Kidney epithelial cell (primary cell): ENCODE data around the gene IZUMO1R. TPM values are rescaled to one million over a fixed set of nuclear protein-coding genes. Genes with fewer than 3 reads are reported as not detected.

Experiments used
- DNase-seq: peaks from one replicate; pipeline ENCODE4 v3.0.0-alpha.2; 2010; ENCODE audit warnings: low read depth
- H3K27me3 ChIP-seq: 2 replicates; pipeline ENCODE4 v1.6.0; 2011; ENCODE audit warnings: low read length; ENCODE audit not compliant: control insufficient read depth, insufficient read depth
- H3K36me3 ChIP-seq: 2 replicates; pipeline ENCODE4 v1.5.1; 2011; ENCODE audit warnings: low read length; ENCODE audit not compliant: control insufficient read depth, insufficient read depth
- H3K4me3 ChIP-seq: 2 replicates; pipeline ENCODE4 v1.5.1; 2011; ENCODE audit warnings: low read depth, mild to moderate bottlenecking, control low read depth, low read length
- total RNA-seq: library from RNA; depleted of rRNA; stranded (reverse); fragments of >200 nt; gene quantifications from 2 replicates; pipeline ENCODE4 v1.2.3, GENCODE V29; 2015
- TF ChIP-seq, protein P1 (sequence below): IDR thresholded peaks from 2 replicates; pipeline ENCODE4 v1.5.1; 2011; ENCODE audit warnings: mild to moderate bottlenecking, moderate library complexity, low read length, control low read depth, inconsistent platforms; ENCODE audit not compliant: insufficient read depth, poor library complexity, severe bottlenecking

Gene IZUMO1R
- total RNA-seq, 1 donor from 2014 or later: not detected

DNA sequence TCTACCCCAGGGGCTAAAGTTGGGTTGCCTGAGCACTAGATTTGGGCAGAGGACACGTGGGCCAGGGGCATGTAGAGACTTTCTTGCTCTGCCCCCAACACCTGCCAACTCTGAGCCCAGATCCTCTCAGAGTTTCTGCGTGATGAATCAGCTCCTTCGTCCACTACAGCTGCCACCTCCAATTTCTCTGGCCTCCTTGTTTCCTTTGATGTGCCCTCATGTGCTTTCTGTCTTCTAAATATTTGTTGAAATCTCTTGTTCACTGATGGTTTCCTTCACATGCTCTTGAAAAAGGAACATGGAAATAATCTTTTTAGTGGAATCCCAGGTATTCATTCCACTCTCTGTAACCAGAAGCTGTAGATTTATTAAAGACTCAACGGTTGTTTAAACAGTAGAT lies 8.0 kb downstream of the IZUMO1R start:
- DNase-seq: no peak
- H3K27me3 ChIP-seq: no peaks in the 10 kb centered on the region
- no peaks in the 10 kb centered on the region for H3K36me3 ChIP-seq
- TF ChIP-seq, protein P1, sequence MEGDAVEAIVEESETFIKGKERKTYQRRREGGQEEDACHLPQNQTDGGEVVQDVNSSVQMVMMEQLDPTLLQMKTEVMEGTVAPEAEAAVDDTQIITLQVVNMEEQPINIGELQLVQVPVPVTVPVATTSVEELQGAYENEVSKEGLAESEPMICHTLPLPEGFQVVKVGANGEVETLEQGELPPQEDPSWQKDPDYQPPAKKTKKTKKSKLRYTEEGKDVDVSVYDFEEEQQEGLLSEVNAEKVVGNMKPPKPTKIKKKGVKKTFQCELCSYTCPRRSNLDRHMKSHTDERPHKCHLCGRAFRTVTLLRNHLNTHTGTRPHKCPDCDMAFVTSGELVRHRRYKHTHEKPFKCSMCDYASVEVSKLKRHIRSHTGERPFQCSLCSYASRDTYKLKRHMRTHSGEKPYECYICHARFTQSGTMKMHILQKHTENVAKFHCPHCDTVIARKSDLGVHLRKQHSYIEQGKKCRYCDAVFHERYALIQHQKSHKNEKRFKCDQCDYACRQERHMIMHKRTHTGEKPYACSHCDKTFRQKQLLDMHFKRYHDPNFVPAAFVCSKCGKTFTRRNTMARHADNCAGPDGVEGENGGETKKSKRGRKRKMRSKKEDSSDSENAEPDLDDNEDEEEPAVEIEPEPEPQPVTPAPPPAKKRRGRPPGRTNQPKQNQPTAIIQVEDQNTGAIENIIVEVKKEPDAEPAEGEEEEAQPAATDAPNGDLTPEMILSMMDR: no peak
- no peak overlapping the region for H3K4me3 ChIP-seq

DNA sequence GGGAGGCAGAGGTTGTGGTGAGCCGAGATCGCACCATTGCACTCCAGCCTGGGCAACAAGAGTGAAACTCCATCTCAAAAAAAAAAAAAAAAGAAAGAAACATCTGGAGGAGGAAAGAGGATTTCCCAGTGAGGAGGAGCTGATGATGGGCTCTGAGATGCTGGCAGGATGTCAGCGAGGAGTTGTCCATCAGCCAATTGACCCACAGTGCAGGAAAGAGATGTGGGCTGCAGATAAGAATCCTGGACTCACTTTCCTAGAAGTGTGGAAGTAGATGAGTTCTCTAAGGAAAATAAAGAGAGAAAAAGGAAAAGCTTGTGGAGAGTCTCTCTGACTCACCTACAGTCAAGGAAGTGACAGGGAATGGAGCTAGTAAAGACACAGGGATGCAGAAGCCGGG lies 9.7 kb downstream of the IZUMO1R start:
- Histone ChIP-seq H3K36me3 (no peaks in the 10 kb centered on the region), H3K27me3 (no peaks in the 10 kb centered on the region), H3K4me3 (no peak overlapping the region)
- TF ChIP-seq, protein P1: no peak
- DNase-seq: no peak

DNA sequence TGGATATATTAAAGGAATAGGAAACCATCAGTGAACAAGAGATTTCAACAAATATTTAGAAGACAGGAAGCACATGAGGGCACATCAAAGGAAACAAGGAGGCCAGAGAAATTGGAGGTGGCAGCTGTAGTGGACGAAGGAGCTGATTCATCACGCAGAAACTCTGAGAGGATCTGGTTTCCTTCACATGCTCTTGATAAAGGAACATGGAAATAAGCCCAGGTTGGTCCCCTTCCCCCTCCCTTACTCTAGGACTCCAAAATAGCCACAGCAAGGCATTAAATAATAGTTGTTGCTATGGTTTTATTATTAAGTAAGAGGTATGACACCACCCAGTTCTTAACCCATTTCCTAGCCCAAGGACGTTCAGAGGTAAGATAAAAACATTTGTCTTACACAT lies 11.3 kb downstream of the IZUMO1R start:
- Histone ChIP-seq H3K27me3 (no peaks in the 10 kb centered on the region), H3K4me3 (no peak overlapping the region), H3K36me3 (no peaks in the 10 kb centered on the region)
- TF ChIP-seq, protein P1: no peak
- no peak for DNase-seq

DNA sequence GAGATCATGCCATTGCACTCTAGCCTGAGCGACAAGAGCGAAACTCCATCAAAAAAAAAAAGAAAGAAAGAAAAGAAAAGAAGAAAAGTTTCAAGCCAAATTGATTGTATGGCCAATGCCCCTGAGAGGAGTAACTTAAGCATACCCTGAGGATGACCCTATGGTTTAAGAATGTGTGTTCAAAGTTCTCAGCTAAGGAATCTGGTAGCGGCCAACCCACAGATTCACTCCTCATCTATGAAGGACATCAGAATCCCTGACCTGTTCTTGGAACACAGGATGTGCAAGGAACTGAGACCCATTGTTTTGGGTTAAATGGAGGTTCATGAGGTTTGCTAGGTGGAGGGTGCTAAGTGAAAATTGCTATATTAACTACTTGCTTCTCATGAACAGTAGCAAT lies 18.1 kb downstream of the IZUMO1R start:
- TF ChIP-seq, protein P1: no peak
- Histone ChIP-seq H3K27me3 (no peaks in the 10 kb centered on the region), H3K4me3 (no peak overlapping the region), H3K36me3 (no peaks in the 10 kb centered on the region)
- DNase-seq: no peak

DNA sequence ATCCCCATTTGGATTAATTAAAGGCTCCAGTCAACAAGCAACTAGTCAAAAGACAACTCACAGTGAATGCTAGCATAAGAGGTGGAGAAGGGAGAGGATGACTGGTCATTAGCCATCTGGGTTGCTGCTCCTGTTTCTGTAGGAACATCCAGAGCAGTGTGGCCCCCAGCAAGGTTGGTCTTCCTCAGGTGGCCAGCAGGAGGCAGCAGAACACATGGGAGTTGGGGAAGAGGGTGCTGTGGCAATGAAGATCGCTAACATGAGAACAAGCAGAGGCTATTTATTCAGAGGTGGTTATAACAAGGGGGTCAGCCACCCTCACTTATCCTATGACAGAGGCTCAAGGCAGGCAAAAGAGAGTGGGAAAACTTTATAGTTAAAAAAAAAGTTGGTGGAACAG lies 21.3 kb downstream of the IZUMO1R start:
- H3K4me3 ChIP-seq: no peak overlapping the region
- no peaks in the 10 kb centered on the region for H3K27me3 ChIP-seq
- no peak for DNase-seq
- no peaks in the 10 kb centered on the region for H3K36me3 ChIP-seq
- TF ChIP-seq, protein P1: peak; percentile 48

DNA sequence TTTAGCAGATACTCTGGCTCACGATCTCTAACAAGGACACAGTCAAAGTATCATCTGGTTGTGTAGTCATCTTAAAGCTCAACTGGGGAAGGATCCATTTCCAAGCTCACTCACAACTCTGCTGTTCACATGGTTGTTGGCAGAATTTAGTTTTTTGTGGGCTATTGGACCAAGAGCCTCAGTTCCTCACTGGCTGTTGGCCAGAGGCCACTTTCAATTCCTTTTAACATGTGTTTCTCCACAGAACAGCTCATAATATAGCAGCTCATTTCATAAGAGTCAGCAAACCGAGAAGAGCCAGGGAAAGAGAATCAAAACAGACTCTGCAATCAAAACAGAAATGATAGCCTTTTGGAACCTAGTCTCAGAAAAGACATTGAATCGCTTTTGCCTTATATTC lies 22.6 kb downstream of the IZUMO1R start:
- Histone ChIP-seq H3K27me3 (no peaks in the 10 kb centered on the region), H3K4me3 (no peak overlapping the region), H3K36me3 (no peaks in the 10 kb centered on the region)
- no peak for DNase-seq
- TF ChIP-seq, protein P1: no peak
